Measurements from ENCODE around the gene INPP4B.

GRCh38 chr4:142708231-142708630, 137.9 kb downstream of the INPP4B start:
- TF ChIP-seq, protein P1, sequence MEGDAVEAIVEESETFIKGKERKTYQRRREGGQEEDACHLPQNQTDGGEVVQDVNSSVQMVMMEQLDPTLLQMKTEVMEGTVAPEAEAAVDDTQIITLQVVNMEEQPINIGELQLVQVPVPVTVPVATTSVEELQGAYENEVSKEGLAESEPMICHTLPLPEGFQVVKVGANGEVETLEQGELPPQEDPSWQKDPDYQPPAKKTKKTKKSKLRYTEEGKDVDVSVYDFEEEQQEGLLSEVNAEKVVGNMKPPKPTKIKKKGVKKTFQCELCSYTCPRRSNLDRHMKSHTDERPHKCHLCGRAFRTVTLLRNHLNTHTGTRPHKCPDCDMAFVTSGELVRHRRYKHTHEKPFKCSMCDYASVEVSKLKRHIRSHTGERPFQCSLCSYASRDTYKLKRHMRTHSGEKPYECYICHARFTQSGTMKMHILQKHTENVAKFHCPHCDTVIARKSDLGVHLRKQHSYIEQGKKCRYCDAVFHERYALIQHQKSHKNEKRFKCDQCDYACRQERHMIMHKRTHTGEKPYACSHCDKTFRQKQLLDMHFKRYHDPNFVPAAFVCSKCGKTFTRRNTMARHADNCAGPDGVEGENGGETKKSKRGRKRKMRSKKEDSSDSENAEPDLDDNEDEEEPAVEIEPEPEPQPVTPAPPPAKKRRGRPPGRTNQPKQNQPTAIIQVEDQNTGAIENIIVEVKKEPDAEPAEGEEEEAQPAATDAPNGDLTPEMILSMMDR (conservative IDR thresholded peaks at IDR 0.05; ENCODE audit: low read depth, low read length), result no peak
- no peak for TF ChIP-seq EZH2 (IDR thresholded peaks at IDR 0.05; ENCODE audit: low read length, unreplicated experiment)
- TF ChIP-seq EZH2phosphoT487 (IDR thresholded peaks at IDR 0.05; ENCODE audit: borderline replicate concordance, low read length), result no peak

Measured in PC-3 (cell line).